Measurements from ENCODE around the gene HAX1.
A peak's percentile ranks its signal among the peaks of the same experiment; 100 is the strongest.
"Not testable (repeated sequence)": the region's sequence is repeated elsewhere in the genome, so short reads cannot be mapped to it uniquely, and the experiment has no call there.

The HAX1 gene

DNA sequence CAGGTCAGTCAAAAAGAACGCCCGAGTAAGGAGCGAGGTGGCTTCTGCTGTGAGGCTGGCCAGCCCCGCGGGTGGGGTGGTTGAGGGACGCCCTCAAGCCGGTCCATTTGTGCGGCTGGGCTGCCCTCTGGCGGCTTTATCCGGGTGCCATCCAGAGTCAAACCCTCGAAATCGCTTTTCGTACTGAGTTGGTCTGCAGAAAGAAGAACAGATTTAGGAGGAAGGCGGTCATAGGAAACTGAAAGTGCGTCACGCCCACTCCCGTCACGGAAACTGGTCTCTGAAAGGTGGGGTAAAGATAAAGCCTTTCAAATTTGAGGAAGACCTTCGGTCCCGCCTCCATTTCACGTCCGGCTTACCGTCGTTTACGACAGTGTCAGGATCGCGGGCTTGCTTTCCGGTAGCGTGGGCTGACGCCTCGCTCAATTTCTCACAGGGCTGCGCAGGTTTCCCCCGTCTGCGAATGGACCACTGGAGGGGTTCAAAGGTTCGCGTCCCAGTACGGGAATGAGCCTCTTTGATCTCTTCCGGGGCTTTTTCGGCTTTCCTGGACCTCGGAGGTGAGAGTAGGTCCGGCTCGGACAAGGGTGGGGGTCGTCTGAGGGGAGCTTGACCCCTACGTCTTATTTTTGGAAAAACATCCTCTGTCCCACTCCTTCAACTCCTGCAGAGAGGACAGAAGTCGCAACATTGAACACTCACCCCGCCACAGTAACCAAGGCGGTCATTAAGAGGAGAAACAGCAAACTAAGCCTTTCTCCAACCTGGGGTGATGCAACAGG is at the start of gene HAX1:
Gene HAX1 (plus strand): TSS at position 413 of the 782 bp plus-strand sequence. CDS start 95 bp downstream, at position 508.
- POLR2A ChIA-PET, result no interaction called here
- peak within 1 kb of the TSS; percentile 97 for H3K4me3 ChIP-seq (ENCODE audit: low read depth, low read length)
- peak; percentile 75 for DNase-seq (ENCODE audit: low read depth, low spot score)
- TF ChIP-seq, protein P1, sequence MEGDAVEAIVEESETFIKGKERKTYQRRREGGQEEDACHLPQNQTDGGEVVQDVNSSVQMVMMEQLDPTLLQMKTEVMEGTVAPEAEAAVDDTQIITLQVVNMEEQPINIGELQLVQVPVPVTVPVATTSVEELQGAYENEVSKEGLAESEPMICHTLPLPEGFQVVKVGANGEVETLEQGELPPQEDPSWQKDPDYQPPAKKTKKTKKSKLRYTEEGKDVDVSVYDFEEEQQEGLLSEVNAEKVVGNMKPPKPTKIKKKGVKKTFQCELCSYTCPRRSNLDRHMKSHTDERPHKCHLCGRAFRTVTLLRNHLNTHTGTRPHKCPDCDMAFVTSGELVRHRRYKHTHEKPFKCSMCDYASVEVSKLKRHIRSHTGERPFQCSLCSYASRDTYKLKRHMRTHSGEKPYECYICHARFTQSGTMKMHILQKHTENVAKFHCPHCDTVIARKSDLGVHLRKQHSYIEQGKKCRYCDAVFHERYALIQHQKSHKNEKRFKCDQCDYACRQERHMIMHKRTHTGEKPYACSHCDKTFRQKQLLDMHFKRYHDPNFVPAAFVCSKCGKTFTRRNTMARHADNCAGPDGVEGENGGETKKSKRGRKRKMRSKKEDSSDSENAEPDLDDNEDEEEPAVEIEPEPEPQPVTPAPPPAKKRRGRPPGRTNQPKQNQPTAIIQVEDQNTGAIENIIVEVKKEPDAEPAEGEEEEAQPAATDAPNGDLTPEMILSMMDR (IDR thresholded peaks at IDR 0.05; ENCODE audit: insufficient read depth, low read length, missing control alignments), result peak; percentile 78
- CTCF ChIA-PET, result interaction anchor here (0.6 to 6.9 kb wide), 20 partner anchors 8 to 450 kb away, joined by 3 to 65 read pairs (median 4); partner anchors contain the start of genes ATP8B2 and RAB13

DNA sequence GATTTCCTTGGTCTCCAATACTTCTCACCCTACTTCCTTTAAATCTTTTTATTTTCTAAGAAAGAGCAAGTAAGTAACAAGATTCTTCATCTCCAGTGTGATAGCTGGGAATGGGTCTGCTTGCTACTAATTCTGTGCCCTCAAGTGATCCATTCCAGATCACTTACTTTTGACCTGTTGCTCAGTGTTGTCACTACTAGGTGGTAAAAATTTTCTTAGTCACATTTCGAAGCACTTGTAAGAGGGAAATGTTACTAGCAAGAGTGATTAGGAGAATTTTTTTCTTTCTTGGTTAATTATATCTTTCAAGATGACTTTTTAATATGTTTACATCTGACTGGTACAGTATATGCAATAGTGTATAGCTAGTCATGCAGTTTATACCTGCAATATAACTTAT is 49.5 kb upstream of the HAX1 start:
- DNase-seq (ENCODE audit: low read depth, low spot score), result no peak
- H3K4me3 ChIP-seq (ENCODE audit: low read depth, low read length), result no peak overlapping the region
- ChIA-PET POLR2A (no interaction called here), CTCF (interaction anchor here (1.3 kb wide), 1 partner anchor 8 kb away, joined by 4 read pairs; no protein-coding TSS in a partner anchor)
- TF ChIP-seq, protein P1 (IDR thresholded peaks at IDR 0.05; ENCODE audit: insufficient read depth, low read length, missing control alignments), result no peak

DNA sequence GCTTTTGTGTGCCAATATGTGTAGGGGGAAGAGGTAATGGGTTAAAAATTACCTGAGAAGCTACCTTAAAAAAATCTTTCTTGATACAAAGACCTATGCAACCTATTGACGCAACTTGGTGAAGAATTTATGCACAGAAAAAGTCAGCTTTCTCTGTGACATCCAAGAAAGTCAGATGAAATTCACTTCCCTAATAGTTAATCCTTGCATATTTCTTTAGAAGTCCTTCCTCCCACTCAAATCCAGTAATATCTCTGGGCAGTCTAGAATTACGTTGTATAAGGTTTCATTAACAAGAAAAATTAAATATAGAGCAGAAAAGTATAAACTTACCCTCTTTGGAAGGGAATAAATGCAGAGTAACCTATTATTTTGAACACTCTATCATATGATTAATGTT is 48.8 kb upstream of the HAX1 start:
- CTCF ChIA-PET, result no interaction called here
- POLR2A ChIA-PET, result no interaction called here
- no peak for DNase-seq (ENCODE audit: low read depth, low spot score)
- no peak overlapping the region for H3K4me3 ChIP-seq (ENCODE audit: low read depth, low read length)
- TF ChIP-seq, protein P1 (IDR thresholded peaks at IDR 0.05; ENCODE audit: insufficient read depth, low read length, missing control alignments), result no peak

DNA sequence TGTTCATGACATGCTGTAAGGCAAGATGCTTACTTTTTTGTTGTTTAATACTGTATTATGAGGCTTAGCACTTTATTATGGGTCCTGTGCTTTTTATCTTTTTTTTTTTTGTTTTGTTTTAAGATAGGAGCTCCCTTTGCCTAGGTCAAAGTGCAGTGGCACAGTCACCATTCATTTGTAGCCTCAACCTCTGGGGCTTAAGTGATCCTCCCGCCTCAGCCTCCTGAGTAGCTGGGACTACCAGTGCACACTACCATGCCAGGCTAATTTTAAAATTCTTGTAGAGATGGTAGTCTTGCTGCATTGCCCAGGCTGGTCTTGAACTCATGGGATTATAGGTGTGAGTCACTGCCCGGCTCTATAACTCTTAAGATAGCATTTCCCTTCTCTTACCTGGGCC is 47.1 kb upstream of the HAX1 start:
- ChIA-PET POLR2A (no interaction called here), CTCF (interaction anchor here (1.4 kb wide), 1 partner anchor 110 kb away, joined by 4 read pairs; no protein-coding TSS in a partner anchor)
- TF ChIP-seq, protein P1 (IDR thresholded peaks at IDR 0.05; ENCODE audit: insufficient read depth, low read length, missing control alignments), result no peak
- DNase-seq (ENCODE audit: low read depth, low spot score), result no peak
- no peak overlapping the region for H3K4me3 ChIP-seq (ENCODE audit: low read depth, low read length)

DNA sequence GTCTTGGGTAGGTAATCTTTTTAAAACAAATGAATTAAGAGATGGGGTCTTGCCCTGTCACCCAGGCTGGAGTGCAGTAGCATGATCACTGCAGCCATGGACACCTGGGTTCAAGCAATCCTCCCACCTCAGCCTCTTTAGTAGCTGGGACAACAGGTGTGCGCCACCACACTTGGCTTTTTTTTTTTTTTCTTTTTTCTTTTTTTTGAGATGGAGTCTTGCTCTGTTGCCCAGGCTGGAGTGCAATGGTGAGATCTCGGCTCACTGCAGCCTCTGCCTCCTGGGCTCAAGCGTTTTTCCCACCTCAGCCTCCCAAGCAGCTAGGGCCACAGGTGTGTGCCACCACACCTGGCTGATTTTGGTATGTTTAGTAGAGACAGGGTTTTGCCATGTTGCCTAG is 41.3 kb upstream of the HAX1 start:
- CTCF ChIA-PET, result interaction anchor here (0.9 to 2.0 kb wide), 3 partner anchors 9 to 29 kb away, joined by 3 to 4 read pairs (median 3); no protein-coding TSS in a partner anchor
- H3K4me3 ChIP-seq (ENCODE audit: low read depth, low read length); POLR2A ChIA-PET; DNase-seq (ENCODE audit: low read depth, low spot score): not testable (repeated sequence)

GRCh38 chr1:154233127-154233526 is 39.3 kb upstream of the HAX1 start:
- H3K4me3 ChIP-seq (ENCODE audit: low read depth, low read length); CTCF ChIA-PET; POLR2A ChIA-PET; DNase-seq (ENCODE audit: low read depth, low spot score): not testable (repeated sequence)

DNA sequence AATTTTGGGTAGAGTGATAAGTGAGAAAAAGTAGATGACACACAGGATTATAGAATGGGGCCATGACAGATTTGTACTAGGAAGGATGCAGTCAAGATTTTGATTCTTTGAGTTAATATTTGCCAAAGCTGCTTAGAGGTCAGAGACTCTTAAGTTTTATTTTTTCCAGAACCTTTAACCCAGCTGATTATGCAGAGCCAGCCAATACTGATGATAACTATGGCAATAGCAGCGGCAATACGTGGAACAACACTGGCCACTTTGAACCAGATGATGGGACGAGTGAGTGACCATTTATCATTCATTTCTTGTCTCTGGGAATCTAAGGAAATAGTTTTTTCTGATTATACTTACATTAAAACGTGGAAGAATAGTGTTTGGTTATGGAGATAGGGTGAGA is 35.6 kb upstream of the HAX1 start:
- DNase-seq (ENCODE audit: low read depth, low spot score), result no peak
- ChIA-PET POLR2A (no interaction called here), CTCF (no interaction called here)
- TF ChIP-seq, protein P1 (IDR thresholded peaks at IDR 0.05; ENCODE audit: insufficient read depth, low read length, missing control alignments), result no peak
- no peak overlapping the region for H3K4me3 ChIP-seq (ENCODE audit: low read depth, low read length)
